ENCODE results near the gene GFI1B. TPM values are rescaled to one million over a fixed set of nuclear protein-coding genes. Genes with fewer than 3 reads are reported as not detected.
A peak's percentile ranks its signal among the peaks of the same experiment; 100 is the strongest.

Gene GFI1B
- total RNA-seq, result not detected in 2 replicates

DNA sequence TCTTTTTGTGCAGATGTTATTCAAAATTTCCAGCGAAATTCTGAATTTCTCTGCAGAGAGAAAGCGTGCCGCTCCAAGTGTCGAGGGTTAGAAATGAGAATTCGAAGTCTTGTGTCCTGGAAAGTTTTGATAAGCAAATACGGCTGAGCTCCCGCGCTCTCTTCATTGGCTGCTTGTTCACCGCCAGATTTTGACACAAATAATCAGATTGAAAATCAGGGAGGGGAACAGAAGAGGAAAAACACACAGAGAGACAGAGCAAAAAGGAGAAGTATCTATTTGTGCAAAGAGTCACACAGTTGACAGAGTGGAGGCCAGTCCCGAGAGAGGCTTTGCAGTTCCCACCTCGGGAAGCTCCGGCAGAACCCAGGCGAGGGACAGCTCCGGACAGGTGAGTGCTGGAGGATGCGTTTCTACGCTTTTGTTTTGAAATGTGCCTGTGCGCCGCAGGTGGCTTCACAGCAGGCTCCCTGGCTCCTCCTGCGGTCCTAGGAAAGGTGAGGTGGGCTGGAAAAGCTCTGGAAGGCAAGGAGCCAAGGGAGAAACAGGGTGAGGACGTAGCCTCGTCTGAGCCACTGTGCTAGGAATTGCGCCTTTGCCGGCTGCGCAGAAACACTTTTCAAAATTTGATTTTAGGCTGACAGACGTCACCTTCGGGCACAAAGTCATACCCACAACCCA lies at the start of gene GFI1B:
Gene GFI1B (plus strand): TSS at position 244 of the 681 bp plus-strand sequence. CDS start 7,985 bp downstream, outside the sequence.

DNA sequence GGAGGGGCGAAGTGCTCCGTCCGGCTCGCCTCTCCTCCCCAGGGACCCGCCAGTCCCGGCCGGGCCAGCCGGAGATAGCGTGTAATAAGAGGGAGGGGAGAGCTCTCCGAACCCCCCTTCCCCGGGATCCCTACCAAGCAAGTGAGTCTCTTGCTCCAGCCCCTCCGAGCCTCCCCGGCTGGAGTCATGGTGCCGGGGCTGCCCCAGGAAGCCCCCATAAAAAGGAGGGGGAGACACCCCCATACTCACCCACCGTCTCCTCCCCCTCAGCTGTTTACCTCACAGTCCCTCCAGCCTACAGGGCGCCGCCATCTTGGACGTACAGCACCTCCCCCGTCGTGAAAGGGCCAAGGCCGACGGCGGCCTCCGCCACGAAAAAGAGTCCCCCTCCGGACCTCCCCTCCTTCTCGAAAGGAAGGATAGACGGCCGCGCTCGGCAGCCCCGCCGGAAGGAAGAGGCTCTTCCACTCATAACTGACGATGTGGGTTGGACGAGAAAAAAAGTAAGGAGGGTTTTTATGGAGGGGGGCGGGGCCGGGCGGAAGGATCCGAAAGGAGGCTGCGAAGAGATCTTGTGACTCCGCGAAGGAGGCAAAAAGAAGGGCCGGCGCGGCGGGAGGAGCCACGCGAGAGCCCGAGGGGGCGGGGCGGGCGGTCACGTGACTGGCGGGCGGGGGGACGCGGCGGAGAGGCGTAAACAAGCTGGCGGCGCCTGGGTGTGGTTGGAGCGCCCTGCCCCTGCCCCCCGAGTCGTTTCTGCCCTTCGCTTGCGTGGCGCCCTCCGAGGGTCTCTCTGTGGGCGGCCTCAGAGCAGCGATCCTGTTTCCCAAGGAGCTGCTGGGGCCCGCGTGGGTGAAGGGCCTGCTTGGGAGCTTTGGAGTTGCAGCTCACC lies 34.0 kb upstream of the GFI1B start, which contains the start of gene TSC1:
Gene TSC1 (minus strand): TSS at position 323 of the 892 bp plus-strand sequence. CDS start 15,744 bp downstream, outside the sequence.

DNA sequence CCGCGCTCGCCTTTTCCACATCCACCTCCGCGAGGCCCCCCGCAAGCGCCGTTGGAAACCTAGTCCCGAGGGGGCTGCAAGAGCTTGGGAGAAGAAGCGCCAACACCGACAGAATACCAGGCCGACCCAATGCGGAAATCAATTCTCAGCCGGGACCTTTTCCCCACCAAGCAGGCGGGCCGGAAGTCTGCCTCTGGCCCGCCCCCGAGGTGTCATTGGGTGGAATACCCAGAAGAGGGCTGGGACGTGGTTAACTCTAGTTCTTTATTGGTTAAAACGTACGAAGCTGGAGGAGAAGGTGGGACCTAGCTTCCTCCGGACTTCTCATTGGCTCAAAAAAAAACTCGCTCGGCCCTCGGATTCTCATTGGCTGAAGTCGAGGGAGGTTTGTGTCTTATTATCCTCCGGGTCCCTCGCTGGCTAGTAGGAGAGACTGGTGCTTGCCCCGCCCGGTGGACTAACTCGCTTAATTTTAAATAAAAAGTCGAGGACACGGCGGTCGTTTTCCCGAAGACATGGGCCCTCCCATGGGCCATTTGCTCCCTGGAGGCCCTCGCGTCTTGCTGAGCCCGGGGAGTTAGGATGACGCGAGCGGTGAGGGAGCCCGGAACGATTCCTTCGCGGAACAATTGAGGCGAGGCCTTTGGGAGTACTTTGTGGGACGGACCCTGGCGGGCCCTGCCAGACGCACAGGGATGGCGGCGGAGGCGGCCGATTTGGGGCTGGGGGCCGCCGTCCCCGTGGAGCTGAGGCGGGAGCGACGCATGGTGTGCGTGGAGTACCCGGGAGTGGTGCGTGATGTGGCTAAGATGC lies 52.0 kb downstream of the GFI1B start, which contains the start of gene GTF3C5:
Gene GTF3C5 (plus strand): TSS at position 681 of the 813 bp plus-strand sequence. CDS start 15 bp downstream, at position 696.

Small RNA genes within 50 kb of the gene (small RNA-seq; reads per million reads assigned to genes)
- not detected for gene AL593851.1 (ENCODE audit: low replicate concordance)
- 0.39 reads per million, percentile 10 among the genes with 10 or more reads in this experiment for gene MIR548AW (ENCODE audit: low replicate concordance)
- 0.10 reads per million for gene RNU7-21P (ENCODE audit: low replicate concordance)

Other genes starting within 250 kb of the GFI1B start
- gene AK8, start 100.4 kb upstream of the GFI1B start, total RNA-seq, result 0.14 and 0.66 TPM in 2 replicates
- 2.0 and 2.6 TPM in 2 replicates for gene SPACA9, start 99.8 kb upstream of the GFI1B start, total RNA-seq
- gene TSC1, start 34.1 kb upstream of the GFI1B start, total RNA-seq, result 64.1 and 91.3 TPM in 2 replicates
- gene GTF3C5, start 52.3 kb downstream of the GFI1B start, total RNA-seq, result 46.2 and 56.7 TPM in 2 replicates
- 0.22 TPM in 1 of 2 replicates, not detected in the other for gene CEL, start 83.3 kb downstream of the GFI1B start, total RNA-seq
- gene RALGDS, start 142.5 kb downstream of the GFI1B start, total RNA-seq, result 16.4 and 25.6 TPM in 2 replicates
- gene GBGT1, start 185.2 kb downstream of the GFI1B start, total RNA-seq, result 1.6 and 10.3 TPM in 2 replicates
- not detected in 2 replicates for gene OBP2B, start 230.6 kb downstream of the GFI1B start, total RNA-seq

Data from placental pericyte (primary cell).